H1 (cell line): Measurements from ENCODE around the gene SLC12A4. TPM values are rescaled to one million over a fixed set of nuclear protein-coding genes. Genes with fewer than 3 reads are reported as not detected.

Source experiments
- CTCF ChIP-seq, 3 experiments: IDR thresholded peaks; 1 replicate in 2 of 3; 2 replicates in 1 of 3; pipeline versions ENCODE4 v1.5.1 to v1.6.1; 2011; ENCODE audit warnings: low read length in 3 of 3, mild to moderate bottlenecking in 3 of 3, inconsistent platforms in 2 of 3, low read depth in 1 of 3, moderate library complexity in 1 of 3; ENCODE audit not compliant: insufficient read depth in 1 of 3; ENCODE audit errors: control extremely low read depth in 1 of 3
- NANOG ChIP-seq: IDR thresholded peaks from 2 replicates; pipeline ENCODE4 v1.6.1; 2011; ENCODE audit warnings: low read length, low read depth, mild to moderate bottlenecking, inconsistent platforms; ENCODE audit not compliant: insufficient read depth, poor library complexity, severe bottlenecking
- RXRA ChIP-seq: IDR thresholded peaks from 2 replicates; pipeline ENCODE4 v1.6.1; 2011; ENCODE audit warnings: low read depth, mild to moderate bottlenecking, low read length, moderate library complexity; ENCODE audit not compliant: insufficient read depth
- polyA plus RNA-seq, 7 experiments: library from polyadenylated mRNA; depleted of rRNA in 3 of 7; stranded (reverse) in 5 of 7; unstranded in 2 of 7; fragments of >200 nt in 5 of 7; fragments of 200-250 nt in 2 of 7; gene quantifications; 1 replicate in 5 of 7; 2 replicates in 1 of 7; 4 replicates in 1 of 7; pipeline versions ENCODE4 v1.2.1 to v1.2.3, GENCODE V29; 2011 to 2013; ENCODE audit warnings: missing spikeins in 2 of 7, mixed read lengths in 2 of 7
- total RNA-seq: library from RNA; stranded (reverse); fragmentation: NEBNext Ultra II Directional; extraction: Animal tissue kit (Norgen Biotek cat#: 25700); gene quantifications from 2 replicates; pipeline ENCODE4 v1.2.1, GENCODE V29; 2021

The SLC12A4 gene
- total and polyA plus RNA-seq, 2 of the 8 experiments (the other 6 are each of a cell fraction or from before 2014, with no cell fraction given) = 41.3 to 49.3 TPM

- TF ChIP-seq NANOG (no peak), RXRA (no peak), CTCF (IDR thresholded peaks at IDR 0.05; ENCODE audit: control extremely low read depth in 1 of 3, insufficient read depth in 1 of 3, low read depth in 1 of 3, low read length in 3 of 3) (no peak)
These were observed 34.6 kb upstream of the SLC12A4 start (continued) for GRCh38 chr16:68003031-68003430.
